ENCODE data around the gene CYP27C1.

GRCh38 chr2:127216095-127216494, 4.0 kb downstream of the CYP27C1 start:
- TF ChIP-seq CTCF (IDR thresholded peaks at IDR 0.05; ENCODE audit: low read depth, low read length, missing input control) (no peak), RAD21 (IDR thresholded peaks at IDR 0.05) (no peak), ATF3 (IDR thresholded peaks at IDR 0.05) (no peak), REST (IDR thresholded peaks at IDR 0.05) (no peak), MAX (IDR thresholded peaks at IDR 0.05) (no peak), JUND (IDR thresholded peaks at IDR 0.05) (no peak), TAF1 (conservative IDR thresholded peaks at IDR 0.05) (no peak), EGR1 (IDR thresholded peaks at IDR 0.05; ENCODE audit: low read depth in 2 of 2) (no peak)

Measured in liver (tissue), 3 donors.